ENCODE data around the gene SF3B6. TPM values are rescaled to one million over a fixed set of nuclear protein-coding genes. Genes with fewer than 3 reads are reported as not detected.

Gene SF3B6
- total and polyA plus RNA-seq, 9 of the 15 experiments (the other 6 are each of a cell fraction or from before 2014, with no cell fraction given): 146 to 591 (median 295) TPM

DNA sequence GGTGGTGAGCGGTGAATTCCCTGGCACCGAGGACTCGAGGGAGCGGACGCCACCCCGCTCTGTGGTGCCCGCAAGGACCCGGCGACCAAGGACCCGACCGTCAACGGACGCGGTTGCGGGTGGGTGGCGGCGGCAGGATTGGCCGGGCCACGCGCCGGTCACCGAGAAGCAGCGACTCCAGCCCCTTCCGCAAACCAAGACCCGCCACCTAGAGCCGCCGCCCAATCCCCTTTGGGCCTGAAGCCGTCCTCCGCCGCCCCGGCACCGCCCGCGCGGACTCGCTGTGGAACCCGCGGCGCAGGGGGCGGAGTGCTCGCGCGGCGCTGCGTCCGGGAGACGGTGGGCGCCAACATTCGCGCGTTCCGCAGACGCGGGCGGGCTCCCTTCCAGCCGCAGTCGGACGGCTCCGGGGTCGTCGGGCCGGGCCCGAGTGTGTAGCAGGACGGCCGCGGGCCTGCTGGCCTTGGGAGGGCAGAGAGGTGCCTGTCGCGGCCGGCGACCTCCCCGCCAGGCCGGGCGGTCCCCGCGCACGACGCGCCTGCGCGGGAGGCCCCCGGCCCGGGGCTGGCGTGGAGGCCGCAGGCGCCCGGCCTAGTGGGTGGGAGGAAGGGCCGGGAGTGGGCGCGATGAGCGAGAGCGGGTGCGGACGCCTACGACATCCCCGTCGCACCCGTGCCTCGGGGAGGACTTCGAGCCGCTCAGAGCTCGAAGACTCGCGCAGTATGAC, 47.2 kb upstream of the SF3B6 start, which contains the start of the genes FAM228B and PFN4 (continued):
- TF ChIP-seq TAF15 (IDR thresholded peaks at IDR 0.05; ENCODE audit: low read depth, low read length): no peak
- peak; percentile 30; the same call in 1 of the 2 replicates for TF ChIP-seq NR1H2 (CRISPR knock-in tag; IDR thresholded peaks at IDR 0.05)
- no peak for TF ChIP-seq KLF13 (tag; IDR thresholded peaks at IDR 0.05; ENCODE audit: borderline replicate concordance, low read depth)
- TF ChIP-seq, protein P1, sequence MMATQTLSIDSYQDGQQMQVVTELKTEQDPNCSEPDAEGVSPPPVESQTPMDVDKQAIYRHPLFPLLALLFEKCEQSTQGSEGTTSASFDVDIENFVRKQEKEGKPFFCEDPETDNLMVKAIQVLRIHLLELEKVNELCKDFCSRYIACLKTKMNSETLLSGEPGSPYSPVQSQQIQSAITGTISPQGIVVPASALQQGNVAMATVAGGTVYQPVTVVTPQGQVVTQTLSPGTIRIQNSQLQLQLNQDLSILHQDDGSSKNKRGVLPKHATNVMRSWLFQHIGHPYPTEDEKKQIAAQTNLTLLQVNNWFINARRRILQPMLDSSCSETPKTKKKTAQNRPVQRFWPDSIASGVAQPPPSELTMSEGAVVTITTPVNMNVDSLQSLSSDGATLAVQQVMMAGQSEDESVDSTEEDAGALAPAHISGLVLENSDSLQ (IDR thresholded peaks at IDR 0.05): peak; percentile 98
- no peak for TF ChIP-seq ADNP (tag; IDR thresholded peaks at IDR 0.05)
- TF ChIP-seq ZNF561 (CRISPR knock-in tag; conservative IDR thresholded peaks at IDR 0.05): no peak
- TF ChIP-seq SIX5 (IDR thresholded peaks at IDR 0.05; ENCODE audit: borderline replicate concordance in 1 of 2, insufficient read depth in 1 of 2, low read depth in 1 of 2, low read length in 2 of 2): no peak
- TF ChIP-seq, protein P2, sequence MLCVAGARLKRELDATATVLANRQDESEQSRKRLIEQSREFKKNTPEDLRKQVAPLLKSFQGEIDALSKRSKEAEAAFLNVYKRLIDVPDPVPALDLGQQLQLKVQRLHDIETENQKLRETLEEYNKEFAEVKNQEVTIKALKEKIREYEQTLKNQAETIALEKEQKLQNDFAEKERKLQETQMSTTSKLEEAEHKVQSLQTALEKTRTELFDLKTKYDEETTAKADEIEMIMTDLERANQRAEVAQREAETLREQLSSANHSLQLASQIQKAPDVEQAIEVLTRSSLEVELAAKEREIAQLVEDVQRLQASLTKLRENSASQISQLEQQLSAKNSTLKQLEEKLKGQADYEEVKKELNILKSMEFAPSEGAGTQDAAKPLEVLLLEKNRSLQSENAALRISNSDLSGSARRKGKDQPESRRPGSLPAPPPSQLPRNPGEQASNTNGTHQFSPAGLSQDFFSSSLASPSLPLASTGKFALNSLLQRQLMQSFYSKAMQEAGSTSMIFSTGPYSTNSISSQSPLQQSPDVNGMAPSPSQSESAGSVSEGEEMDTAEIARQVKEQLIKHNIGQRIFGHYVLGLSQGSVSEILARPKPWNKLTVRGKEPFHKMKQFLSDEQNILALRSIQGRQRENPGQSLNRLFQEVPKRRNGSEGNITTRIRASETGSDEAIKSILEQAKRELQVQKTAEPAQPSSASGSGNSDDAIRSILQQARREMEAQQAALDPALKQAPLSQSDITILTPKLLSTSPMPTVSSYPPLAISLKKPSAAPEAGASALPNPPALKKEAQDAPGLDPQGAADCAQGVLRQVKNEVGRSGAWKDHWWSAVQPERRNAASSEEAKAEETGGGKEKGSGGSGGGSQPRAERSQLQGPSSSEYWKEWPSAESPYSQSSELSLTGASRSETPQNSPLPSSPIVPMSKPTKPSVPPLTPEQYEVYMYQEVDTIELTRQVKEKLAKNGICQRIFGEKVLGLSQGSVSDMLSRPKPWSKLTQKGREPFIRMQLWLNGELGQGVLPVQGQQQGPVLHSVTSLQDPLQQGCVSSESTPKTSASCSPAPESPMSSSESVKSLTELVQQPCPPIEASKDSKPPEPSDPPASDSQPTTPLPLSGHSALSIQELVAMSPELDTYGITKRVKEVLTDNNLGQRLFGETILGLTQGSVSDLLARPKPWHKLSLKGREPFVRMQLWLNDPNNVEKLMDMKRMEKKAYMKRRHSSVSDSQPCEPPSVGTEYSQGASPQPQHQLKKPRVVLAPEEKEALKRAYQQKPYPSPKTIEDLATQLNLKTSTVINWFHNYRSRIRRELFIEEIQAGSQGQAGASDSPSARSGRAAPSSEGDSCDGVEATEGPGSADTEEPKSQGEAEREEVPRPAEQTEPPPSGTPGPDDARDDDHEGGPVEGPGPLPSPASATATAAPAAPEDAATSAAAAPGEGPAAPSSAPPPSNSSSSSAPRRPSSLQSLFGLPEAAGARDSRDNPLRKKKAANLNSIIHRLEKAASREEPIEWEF (CRISPR knock-in tag; IDR thresholded peaks at IDR 0.05): no peak
- TF ChIP-seq, protein P3, sequence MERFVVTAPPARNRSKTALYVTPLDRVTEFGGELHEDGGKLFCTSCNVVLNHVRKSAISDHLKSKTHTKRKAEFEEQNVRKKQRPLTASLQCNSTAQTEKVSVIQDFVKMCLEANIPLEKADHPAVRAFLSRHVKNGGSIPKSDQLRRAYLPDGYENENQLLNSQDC (CRISPR knock-in tag; IDR thresholded peaks at IDR 0.05): no peak
- TF ChIP-seq, protein P4, sequence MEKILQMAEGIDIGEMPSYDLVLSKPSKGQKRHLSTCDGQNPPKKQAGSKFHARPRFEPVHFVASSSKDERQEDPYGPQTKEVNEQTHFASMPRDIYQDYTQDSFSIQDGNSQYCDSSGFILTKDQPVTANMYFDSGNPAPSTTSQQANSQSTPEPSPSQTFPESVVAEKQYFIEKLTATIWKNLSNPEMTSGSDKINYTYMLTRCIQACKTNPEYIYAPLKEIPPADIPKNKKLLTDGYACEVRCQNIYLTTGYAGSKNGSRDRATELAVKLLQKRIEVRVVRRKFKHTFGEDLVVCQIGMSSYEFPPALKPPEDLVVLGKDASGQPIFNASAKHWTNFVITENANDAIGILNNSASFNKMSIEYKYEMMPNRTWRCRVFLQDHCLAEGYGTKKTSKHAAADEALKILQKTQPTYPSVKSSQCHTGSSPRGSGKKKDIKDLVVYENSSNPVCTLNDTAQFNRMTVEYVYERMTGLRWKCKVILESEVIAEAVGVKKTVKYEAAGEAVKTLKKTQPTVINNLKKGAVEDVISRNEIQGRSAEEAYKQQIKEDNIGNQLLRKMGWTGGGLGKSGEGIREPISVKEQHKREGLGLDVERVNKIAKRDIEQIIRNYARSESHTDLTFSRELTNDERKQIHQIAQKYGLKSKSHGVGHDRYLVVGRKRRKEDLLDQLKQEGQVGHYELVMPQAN (IDR thresholded peaks at IDR 0.05; ENCODE audit: borderline replicate concordance): no peak
- no peak for TF ChIP-seq SRSF1 (IDR thresholded peaks at IDR 0.05; ENCODE audit: low read depth, low read length)
- no peak for TF ChIP-seq BHLHE40 (IDR thresholded peaks at IDR 0.05; ENCODE audit: low read length)
- no peak for TF ChIP-seq U2AF2 (optimal IDR thresholded peaks at IDR 0.05; ENCODE audit: low read depth, low read length)
- TF ChIP-seq DNMT1 (IDR thresholded peaks at IDR 0.05): no peak

Measured in K562 (cell line).